ENCODE results near the gene NUCKS1. TPM values are rescaled to one million over a fixed set of nuclear protein-coding genes. Genes with fewer than 3 reads are reported as not detected.
A peak's percentile ranks its signal among the peaks of the same experiment; 100 is the strongest.

NUCKS1 gene, protein sequence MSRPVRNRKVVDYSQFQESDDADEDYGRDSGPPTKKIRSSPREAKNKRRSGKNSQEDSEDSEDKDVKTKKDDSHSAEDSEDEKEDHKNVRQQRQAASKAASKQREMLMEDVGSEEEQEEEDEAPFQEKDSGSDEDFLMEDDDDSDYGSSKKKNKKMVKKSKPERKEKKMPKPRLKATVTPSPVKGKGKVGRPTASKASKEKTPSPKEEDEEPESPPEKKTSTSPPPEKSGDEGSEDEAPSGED
- 449 and 700 TPM in 2 replicates for total RNA-seq (ENCODE audit: low replicate concordance)

DNA sequence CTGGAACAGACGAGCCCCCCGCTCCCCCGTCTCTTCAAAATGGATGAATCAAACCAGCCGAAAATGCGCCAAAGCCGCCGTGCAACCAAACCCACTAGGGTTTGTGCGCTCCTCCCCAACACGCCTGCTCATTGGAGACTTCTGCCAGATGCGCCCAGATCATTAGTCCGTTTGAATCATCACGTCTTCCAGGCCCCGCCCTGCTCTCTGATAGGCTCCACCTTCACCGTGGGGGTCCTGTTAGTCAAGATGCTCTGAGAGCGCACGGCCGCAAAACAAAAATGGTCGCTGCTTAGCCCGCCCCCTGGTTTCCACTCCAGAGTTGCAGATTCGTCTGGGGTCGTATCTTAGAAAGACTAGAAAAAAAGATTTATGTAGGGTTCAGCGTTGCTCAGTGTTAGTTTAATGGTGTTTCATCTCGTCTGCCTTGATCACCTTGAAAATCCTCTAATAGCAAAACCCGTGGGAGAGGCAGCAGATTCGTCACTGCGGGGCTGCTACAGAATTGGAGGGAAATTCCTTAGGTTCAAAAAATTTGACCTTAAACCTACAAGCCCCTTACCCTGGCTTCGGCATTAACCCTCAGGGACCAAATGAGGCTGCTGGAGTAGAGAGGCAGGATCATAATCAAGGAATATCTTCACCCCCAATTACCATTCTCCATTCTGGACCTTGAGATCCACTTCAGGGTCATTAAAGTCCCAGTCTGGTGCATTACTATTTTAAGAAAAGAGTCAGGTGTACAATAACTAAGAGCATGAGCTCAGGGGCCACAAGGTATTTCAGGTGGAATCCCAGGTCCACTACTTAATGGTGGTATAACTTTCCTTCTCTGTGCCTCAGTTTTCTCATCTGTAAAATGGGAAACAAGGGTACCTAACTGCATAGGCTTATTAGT, at the start of gene NUCKS1:
NUCKS1 (minus strand) TSS at position 45 of the 898 bp plus-strand sequence. CDS start 209 bp downstream, outside the sequence.
- Mint-ChIP-seq H3K27ac (peak within 1 kb of the TSS; percentile 99), H3K36me3 (peaks cover 17% of the 10 kb centered on the region)

DNA sequence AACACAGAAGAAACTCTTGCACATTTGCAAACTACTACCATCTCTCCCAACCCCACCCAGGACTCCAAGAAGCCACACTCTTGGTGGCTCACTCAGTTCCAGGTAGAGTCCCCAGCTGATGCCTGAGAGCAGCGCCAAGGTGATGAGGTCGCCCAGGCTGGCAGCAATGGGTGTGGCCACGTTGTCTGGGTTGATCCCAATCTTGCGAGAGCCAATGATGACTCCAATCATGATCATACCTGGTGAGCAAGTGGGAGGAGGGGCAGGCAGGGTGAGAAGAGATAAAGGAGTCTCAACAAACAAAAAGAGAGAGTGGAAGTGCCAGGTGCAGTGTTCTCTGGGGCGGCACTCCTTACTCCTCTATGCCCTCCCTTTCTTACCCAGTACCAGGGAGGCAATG, 48.6 kb upstream of the NUCKS1 start:
- Histone ChIP-seq H4K20me1 (ENCODE audit: low read depth) (peaks cover 4% of the 10 kb centered on the region), H3F3A (ENCODE audit: low read depth) (no peaks in the 10 kb centered on the region), H3K79me2 (ENCODE audit: low read depth) (no peaks in the 10 kb centered on the region), H2AFZ (replicated peaks) (no peak overlapping the region), H3K4me1 (peaks cover 18% of the 10 kb centered on the region), H3K9me3 (ENCODE audit: low read depth) (no peaks in the 10 kb centered on the region), H3K4me3 (no peak overlapping the region), H3K4me2 (no peak overlapping the region), H3K36me3 (no peaks in the 10 kb centered on the region), H3K27ac (no peak overlapping the region), H3K9ac (no peak overlapping the region), H3K27me3 (no peaks in the 10 kb centered on the region)
- no peak overlapping the region for H3K4me3 Mint-ChIP-seq
- no peaks in the 10 kb centered on the region for H3K9me3 Mint-ChIP-seq
- peaks cover 6% of the 10 kb centered on the region for H3K27me3 Mint-ChIP-seq (ENCODE audit: insufficient read depth, low read depth)
- no peak for DNase-seq (ENCODE audit: low spot score)
- H3K36me3 Mint-ChIP-seq, result peaks cover 27% of the 10 kb centered on the region
- TF ChIP-seq, protein P1, sequence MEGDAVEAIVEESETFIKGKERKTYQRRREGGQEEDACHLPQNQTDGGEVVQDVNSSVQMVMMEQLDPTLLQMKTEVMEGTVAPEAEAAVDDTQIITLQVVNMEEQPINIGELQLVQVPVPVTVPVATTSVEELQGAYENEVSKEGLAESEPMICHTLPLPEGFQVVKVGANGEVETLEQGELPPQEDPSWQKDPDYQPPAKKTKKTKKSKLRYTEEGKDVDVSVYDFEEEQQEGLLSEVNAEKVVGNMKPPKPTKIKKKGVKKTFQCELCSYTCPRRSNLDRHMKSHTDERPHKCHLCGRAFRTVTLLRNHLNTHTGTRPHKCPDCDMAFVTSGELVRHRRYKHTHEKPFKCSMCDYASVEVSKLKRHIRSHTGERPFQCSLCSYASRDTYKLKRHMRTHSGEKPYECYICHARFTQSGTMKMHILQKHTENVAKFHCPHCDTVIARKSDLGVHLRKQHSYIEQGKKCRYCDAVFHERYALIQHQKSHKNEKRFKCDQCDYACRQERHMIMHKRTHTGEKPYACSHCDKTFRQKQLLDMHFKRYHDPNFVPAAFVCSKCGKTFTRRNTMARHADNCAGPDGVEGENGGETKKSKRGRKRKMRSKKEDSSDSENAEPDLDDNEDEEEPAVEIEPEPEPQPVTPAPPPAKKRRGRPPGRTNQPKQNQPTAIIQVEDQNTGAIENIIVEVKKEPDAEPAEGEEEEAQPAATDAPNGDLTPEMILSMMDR (IDR thresholded peaks at IDR 0.05), result no peak
- TF ChIP-seq EZH2phosphoT487 (IDR thresholded peaks at IDR 0.05) (no peak), EZH2 (IDR thresholded peaks at IDR 0.05) (no peak)
- H3K4me1 Mint-ChIP-seq, result peaks cover 3% of the 10 kb centered on the region
- no peak overlapping the region for H3K27ac Mint-ChIP-seq

More for the DNA sequence above, at the start of gene NUCKS1:
- peaks cover 49% of the 10 kb centered on the region for H3F3A ChIP-seq (ENCODE audit: low read depth)
- H3K27me3 ChIP-seq, result no peaks in the 10 kb centered on the region
- TF ChIP-seq, protein P1 (IDR thresholded peaks at IDR 0.05), result peak; percentile 25
- TF ChIP-seq EZH2 (IDR thresholded peaks at IDR 0.05) (no peak), EZH2phosphoT487 (IDR thresholded peaks at IDR 0.05) (peak; percentile 28)
- peak within 1 kb of the TSS; percentile 95 for H3K9ac ChIP-seq
- peak within 1 kb of the TSS; percentile 99 for H2AFZ ChIP-seq (replicated peaks)
- Mint-ChIP-seq H3K4me3 (peak within 1 kb of the TSS; percentile 95), H3K4me1 (peaks cover 35% of the 10 kb centered on the region), H3K27me3 (ENCODE audit: insufficient read depth, low read depth) (peaks cover 8% of the 10 kb centered on the region), H3K9me3 (no peaks in the 10 kb centered on the region)
- no peaks in the 10 kb centered on the region for H3K9me3 ChIP-seq (ENCODE audit: low read depth)
- H3K4me3 ChIP-seq, result peak within 1 kb of the TSS; percentile 86
- H3K36me3 ChIP-seq, result peaks cover 5% of the 10 kb centered on the region
- DNase-seq (ENCODE audit: low spot score), result peak; percentile 99
- peaks cover 37% of the 10 kb centered on the region for H4K20me1 ChIP-seq (ENCODE audit: low read depth)
- peak within 1 kb of the TSS; percentile 96 for H3K4me2 ChIP-seq
- H3K79me2 ChIP-seq (ENCODE audit: low read depth), result peaks cover 44% of the 10 kb centered on the region
- H3K27ac ChIP-seq, result peak within 1 kb of the TSS; percentile 97
- peaks cover 25% of the 10 kb centered on the region for H3K4me1 ChIP-seq

DNA sequence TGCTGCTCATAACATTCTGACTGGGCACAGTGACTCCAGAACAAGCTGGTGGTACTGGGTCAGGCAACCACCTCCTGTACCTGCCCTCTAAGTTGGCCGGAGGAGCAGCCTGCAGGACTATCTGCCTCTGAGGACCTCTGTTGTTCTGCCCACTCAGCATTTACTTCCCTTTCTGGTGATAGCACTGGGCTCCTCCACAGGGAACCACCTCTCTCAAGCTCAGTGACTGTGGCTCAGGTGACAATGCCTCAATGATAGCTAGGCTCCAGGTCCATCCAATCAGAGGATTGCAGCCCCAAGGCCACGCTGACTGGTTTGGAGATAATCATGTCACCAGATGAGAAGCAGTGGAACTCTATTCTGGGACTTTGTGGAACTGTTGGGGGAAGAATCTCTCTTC, 47.2 kb upstream of the NUCKS1 start:
- no peaks in the 10 kb centered on the region for H3K36me3 ChIP-seq
- H3K4me1 Mint-ChIP-seq, result peaks cover 9% of the 10 kb centered on the region

More for the DNA sequence above, 47.2 kb upstream of the NUCKS1 start:
- Histone ChIP-seq H3K4me3 (no peak overlapping the region), H3K27ac (no peak overlapping the region), H3K27me3 (no peaks in the 10 kb centered on the region), H3K4me1 (peaks cover 30% of the 10 kb centered on the region), H3K4me2 (no peak overlapping the region), H3F3A (ENCODE audit: low read depth) (peaks cover 11% of the 10 kb centered on the region), H3K9me3 (ENCODE audit: low read depth) (no peaks in the 10 kb centered on the region), H3K79me2 (ENCODE audit: low read depth) (no peaks in the 10 kb centered on the region), H3K9ac (no peak overlapping the region), H4K20me1 (ENCODE audit: low read depth) (peaks cover 8% of the 10 kb centered on the region), H2AFZ (replicated peaks) (no peak overlapping the region)
- Mint-ChIP-seq H3K36me3 (peaks cover 29% of the 10 kb centered on the region), H3K27ac (no peak overlapping the region), H3K4me3 (no peak overlapping the region), H3K9me3 (no peaks in the 10 kb centered on the region), H3K27me3 (ENCODE audit: insufficient read depth, low read depth) (peaks cover 6% of the 10 kb centered on the region)
- no peak for DNase-seq (ENCODE audit: low spot score)
- no peak for TF ChIP-seq EZH2 (IDR thresholded peaks at IDR 0.05)
- TF ChIP-seq, protein P1 (IDR thresholded peaks at IDR 0.05), result no peak
- TF ChIP-seq EZH2phosphoT487 (IDR thresholded peaks at IDR 0.05), result no peak
